ENCODE results near the gene SDK2.

SDK2 gene

DNA sequence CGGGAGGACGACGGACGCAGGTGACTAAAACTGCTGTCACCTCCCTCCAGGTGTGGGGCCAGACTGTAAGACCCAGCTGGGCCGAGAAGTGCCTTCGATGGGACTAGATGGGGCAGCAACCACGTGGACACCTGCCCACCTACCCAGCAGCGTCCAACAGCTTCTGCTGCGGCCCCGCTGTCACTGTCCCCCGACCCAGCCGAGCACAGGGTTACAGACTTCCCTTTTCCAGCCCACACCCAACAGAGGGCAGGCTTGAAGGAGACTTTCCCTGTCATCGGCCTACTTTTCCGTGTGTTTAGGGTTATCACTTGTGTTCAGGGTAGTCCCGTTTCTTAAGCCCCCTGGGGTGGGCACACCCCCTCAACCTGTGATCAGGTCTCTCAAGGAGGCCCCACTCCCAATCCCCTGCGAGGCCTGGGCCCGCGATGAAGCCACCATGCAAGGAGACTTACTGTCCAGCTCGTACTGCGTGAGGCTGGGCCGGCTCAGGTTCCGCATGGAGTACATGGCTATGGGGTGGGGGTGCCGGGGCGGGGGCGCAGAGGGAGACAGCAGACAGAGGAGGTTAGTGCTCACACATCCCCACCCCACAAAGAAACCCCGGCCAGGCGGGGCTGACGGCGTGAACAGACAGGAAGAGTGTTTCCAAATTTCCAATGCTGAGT, 263.7 kb downstream of the SDK2 start:
- DNase-seq, result no peak

DNA sequence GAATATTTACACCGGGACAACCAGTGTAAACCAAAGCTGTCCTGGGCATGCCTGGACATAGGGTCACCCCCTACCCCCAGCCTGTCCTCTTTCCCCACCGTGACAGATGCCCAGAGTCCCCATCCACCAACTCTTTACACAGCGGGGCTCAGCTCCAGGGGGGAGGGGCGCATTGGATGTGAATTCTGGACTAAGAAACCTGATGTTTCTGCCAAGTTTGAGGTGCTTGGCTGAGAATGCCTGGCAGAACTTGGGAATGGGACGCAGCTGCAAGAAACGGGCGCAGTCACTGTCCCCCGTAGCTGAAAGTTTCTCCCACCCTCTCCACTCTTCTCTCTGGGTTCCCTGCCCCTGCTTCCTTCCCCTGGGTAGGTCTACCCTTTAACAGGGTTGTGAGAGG, 264.4 kb downstream of the SDK2 start:
- no peak for DNase-seq

- no peak for DNase-seq
Measured at GRCh38 chr17:73378974-73379470, 265.2 kb downstream of the SDK2 start.

GRCh38 chr17:73376636-73377035, 267.6 kb downstream of the SDK2 start:
- DNase-seq, result no peak

DNA sequence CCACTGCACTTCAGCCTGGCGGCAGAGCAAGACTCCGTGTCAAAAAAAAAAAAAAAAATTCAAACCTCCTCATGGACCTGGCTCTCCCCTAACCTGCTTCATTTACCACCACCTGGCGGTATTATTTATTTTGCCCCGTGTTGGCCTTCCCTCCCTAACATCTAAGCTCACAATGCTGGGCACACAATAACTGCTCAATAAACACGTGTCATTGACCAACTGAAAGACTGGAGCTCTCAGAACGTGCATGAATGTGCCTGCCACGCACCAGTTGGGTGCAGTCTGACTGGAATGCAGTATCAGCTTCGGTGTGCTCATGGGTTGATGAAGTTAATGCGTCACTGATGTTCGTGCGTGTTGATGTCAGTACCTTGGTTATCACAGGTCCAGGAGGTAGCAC, 268.1 kb downstream of the SDK2 start:
- DNase-seq, result no peak

GRCh38 chr17:73371836-73372235, 272.4 kb downstream of the SDK2 start:
- DNase-seq, result no peak

- DNase-seq, result no peak
Measured at GRCh38 chr17:73371285-73371684, 273.0 kb downstream of the SDK2 start.

- DNase-seq, result peak; percentile 66
Measured at GRCh38 chr17:73369817-73370490, 274.3 kb downstream of the SDK2 start.

DNA sequence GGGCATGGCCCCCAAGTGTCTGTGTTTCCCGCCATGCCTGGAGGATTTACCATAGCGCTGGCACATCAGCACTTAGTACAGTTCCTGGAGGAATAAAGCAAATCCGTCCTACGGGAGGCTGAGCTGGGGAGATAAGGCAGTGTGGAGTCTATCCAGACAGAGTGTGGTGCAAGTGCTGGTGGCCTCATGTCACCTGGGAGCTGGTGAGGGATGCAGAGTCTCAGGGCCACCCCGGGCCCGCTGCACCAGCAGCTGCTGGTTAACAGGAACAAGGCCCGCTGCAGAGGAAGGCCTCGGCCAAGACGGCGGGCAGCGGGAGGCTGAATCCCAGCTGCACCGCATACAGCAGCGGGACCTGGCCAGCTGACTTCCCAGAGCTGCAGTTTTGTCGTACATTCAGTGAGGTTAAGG, 275.1 kb downstream of the SDK2 start:
- no peak for DNase-seq

DNA sequence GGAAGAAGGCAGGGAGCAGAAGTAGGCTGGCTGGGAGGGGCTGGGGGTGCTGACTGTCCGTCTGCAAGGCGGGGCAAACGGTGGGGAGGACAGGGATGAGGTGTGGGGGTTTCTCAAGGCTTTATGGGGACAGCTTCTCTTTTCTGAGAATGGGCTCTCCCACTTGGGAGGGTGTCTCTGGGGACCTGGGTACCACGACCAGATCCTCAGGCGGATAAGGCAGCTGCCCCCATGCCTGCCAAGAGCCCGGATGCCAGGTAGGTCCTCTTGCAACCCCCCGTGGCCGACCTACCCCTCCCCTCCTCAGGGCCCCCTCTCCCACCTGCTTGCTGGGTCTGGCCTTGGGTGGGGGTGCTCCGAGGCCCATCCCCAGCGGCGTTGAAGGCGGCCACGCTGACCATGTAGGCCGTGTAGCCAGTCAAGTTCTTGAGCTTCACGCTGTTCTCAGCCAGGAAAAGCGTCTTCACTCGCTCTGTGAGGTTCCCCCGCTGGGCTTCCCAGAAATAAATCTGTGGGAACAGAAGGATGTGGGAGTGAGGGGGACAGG, 276.1 kb downstream of the SDK2 start:
- DNase-seq, result no peak

- DNase-seq, result no peak
Measured at GRCh38 chr17:73365906-73366623, 278.2 kb downstream of the SDK2 start.

DNA sequence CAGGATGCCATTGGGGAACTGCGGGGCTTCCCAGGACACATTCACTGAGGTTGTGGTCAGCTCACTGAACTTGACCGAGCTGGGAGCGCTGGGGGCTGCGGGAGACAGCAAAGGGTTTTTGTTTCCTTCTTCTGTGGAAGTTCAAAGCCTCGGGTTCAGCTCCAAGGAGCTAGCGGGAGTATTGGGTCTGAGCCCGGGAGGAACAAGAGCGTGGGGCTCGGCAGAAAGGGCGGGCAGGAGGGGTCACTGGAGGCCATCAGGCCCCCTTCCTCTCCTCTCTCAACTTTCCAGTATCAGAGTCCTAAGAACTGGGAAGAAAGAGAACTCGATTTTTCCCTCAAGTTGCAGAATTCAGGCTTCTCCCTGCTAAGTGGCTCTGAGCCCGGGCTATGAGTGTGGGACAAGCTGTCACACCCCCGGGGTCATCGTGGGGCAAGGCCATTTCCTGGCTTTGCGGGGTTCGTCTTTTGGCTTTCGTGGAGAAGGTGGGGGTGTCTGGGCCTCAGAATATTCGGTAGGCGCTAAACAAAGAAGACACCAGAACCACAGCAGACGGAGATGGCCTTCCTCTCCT, 278.9 kb downstream of the SDK2 start:
- no peak for DNase-seq

DNA sequence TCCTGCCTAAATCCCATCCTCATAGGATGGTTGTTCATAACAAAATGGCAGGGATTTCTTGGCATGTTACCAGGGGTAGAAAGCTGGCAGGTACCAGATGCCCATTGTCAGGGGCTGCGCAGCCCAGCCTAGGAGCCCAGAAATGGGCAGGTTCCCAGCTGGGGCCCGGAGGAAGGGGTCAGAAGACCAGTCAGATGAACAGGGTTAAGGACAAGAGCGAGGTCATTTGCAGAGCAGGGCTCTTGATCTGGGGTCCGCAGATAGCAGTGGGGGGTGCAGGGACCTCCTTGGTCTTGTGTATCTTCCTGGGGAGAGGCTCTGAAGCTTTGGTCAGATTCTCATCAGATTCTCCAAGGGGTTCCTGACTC, 280.1 kb downstream of the SDK2 start:
- DNase-seq, result no peak

DNA sequence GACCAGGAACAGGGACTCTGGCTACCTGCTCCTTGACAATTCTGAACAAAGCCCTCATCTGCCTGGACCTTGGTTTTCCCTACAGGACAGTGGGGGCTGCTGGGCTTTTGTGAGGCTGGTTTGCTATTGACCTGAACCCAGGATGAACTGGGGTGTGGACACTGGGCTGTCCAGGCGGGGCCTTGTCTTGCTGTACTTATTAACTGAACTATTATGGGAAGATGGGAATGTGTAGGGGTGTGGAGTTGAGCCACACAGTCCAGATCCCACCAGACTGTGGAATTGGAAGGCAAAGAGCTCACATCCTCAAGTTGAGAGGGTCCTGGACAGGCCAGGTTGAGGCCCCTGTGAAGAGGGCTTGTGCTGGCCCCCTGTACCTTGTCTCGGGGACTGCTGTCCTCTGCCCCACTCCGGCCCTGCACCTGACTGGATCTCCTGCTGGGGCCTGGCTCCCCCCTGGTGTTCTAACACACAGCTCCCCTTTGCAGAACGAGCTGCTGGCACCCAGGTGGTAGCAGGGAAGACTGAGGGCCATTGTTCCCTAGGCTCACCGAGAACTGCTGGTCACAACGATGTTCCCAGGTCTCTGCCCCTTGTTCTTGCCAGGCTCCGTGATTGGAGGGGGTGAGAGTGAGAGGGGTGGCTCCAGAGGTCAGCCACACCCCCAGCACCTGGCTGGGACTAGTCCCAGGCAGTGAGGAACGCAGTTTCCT, 280.6 kb downstream of the SDK2 start:
- no peak for DNase-seq

DNA sequence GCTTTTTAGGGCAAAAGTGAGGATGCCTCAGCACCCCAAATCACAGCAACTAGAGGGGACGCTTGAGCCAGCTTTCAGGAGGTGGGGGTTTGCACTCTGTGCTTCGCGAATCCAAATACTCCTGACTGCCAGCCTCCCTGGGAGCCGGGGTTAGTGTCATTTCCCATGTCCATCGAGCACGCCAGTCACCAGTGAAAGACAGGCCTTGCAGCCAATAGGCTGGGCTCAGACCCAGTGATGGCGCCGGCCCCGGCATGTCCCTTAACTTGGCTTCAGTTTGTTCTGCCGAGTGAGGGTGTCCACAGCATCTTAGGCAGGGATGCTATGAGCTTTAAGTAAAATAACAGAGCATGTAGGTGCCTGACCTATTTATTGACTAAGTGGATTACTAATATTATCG, 281.5 kb downstream of the SDK2 start:
- no peak for DNase-seq

- no peak for DNase-seq
Measured at GRCh38 chr17:73360961-73361761, 283.1 kb downstream of the SDK2 start.

DNA sequence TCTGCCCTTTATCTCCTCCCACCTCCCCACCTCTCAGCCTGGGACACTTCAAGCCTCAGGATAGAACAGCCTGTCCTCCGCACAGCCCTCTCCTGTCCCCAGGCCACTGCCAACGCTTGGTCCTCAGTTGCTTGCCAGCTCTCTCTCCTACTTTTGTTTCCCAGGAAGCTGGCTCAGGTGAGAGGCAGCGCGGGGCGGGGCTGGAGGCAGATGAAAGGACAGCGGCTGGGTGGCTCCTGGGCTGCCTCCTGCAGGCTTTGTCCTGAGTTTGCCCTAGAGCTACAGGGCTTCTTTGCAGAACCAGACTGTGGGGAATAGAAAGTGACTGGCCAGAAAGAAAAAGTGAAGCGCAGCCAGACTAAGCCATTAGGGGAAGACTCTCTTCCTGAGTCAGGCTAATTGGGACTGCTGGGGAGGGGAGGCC, 284.2 kb downstream of the SDK2 start:
- DNase-seq, result no peak

GRCh38 chr17:73359352-73359751, 284.9 kb downstream of the SDK2 start:
- DNase-seq, result no peak

DNA sequence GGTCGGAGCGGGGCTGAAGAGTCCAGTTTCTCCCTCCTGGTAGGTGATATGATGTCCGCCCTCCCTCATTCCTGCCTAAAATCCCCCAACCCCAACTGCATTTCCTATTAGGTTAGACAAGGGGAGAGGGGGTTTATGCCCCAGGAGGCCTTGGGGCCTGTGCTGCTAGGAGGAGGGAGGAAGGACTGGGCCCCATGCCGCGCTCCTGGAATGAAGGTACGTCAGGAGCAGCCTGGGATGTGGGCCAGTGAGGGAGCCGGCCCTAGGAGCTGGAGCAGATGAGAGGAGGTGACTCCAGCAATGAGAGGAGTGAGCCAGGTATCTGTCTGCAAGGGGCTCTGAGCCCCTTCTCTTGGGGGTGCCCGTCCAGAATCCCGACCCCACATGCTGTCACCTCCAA, 285.6 kb downstream of the SDK2 start:
- no peak for DNase-seq

GRCh38 chr17:73357981-73358380, 286.3 kb downstream of the SDK2 start:
- no peak for DNase-seq

DNA sequence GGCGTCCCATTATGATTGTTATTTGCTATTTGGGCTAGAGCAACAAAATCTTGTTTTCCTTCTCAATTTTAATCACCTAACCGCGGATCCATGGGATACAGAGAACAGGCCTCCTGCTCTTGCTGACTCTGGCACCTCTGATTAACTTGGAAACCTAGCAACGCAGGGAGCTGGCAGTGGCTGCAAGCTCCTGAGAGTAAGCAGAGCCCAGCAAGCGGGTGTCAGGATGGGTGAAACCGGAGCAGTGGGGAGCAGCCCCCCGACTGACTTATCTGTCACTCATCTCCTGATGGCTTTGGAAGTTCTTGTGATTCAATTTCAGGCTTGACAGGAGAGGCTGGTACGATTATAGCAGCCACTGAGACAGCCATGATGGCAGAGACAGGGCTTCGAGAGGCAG, 286.9 kb downstream of the SDK2 start:
- no peak for DNase-seq

All from CD4-positive, alpha-beta T cell treated with Interleukin-4 for 4 hours (primary cell).